ENCODE results near the gene LGR4.
A peak's percentile ranks its signal among the peaks of the same experiment; 100 is the strongest.

The LGR4 gene

GRCh38 chr11:27477243-27477642 lies 4.7 kb upstream of the LGR4 start:
- Histone ChIP-seq H2BK120ac (ENCODE audit: low read depth, low read length) (no peak overlapping the region), H3K9me3 (ENCODE audit: control insufficient read depth, low read length) (no peaks in the 10 kb centered on the region), H3K4me3 (ENCODE audit: insufficient read depth in 1 of 2, low read depth in 1 of 2, low read length in 2 of 2) (no peak overlapping the region), H3K27me3 (ENCODE audit: control insufficient read depth in 1 of 2, insufficient read depth in 1 of 2, low read length in 2 of 2) (no peaks in the 10 kb centered on the region), H4K8ac (ENCODE audit: low read length) (no peak overlapping the region), H2BK15ac (ENCODE audit: low read depth, poor library complexity, severe bottlenecking) (no peak overlapping the region), H2BK12ac (ENCODE audit: low read length in 2 of 2) (no peak overlapping the region), H2BK5ac (ENCODE audit: low read depth, low read length, poor library complexity, severe bottlenecking) (no peak overlapping the region), H3K4me1 (ENCODE audit: control insufficient read depth, insufficient read depth, low read depth, low read length) (no peaks in the 10 kb centered on the region), H3K23ac (ENCODE audit: low read length in 2 of 2) (no peak overlapping the region), H3K79me1 (replicated peaks; ENCODE audit: low read length, poor library complexity, severe bottlenecking) (peaks cover 1% of the 10 kb centered on the region), H3K14ac (ENCODE audit: low read length in 2 of 2) (no peak overlapping the region), H3K36me3 (ENCODE audit: control insufficient read depth in 1 of 2, insufficient read depth in 2 of 2, low read depth in 1 of 2, low read length in 2 of 2) (no peaks in the 10 kb centered on the region), H2AFZ (ENCODE audit: low read depth, low read length) (no peak overlapping the region), H3K18ac (ENCODE audit: low read depth in 1 of 2, low read length in 2 of 2) (no peak overlapping the region), H3K4ac (ENCODE audit: low read depth in 1 of 2, low read length in 2 of 2) (no peak overlapping the region), H3K27ac (ENCODE audit: low read length, poor library complexity, severe bottlenecking) (no peak overlapping the region), H3K9ac (ENCODE audit: low read length) (no peak overlapping the region), H3K4me2 (ENCODE audit: low read length, poor library complexity, severe bottlenecking) (no peak overlapping the region), H2AK5ac (ENCODE audit: low read length, severe bottlenecking) (no peak overlapping the region), H4K91ac (ENCODE audit: low read length) (no peak overlapping the region)
- no peak for DNase-seq

DNA sequence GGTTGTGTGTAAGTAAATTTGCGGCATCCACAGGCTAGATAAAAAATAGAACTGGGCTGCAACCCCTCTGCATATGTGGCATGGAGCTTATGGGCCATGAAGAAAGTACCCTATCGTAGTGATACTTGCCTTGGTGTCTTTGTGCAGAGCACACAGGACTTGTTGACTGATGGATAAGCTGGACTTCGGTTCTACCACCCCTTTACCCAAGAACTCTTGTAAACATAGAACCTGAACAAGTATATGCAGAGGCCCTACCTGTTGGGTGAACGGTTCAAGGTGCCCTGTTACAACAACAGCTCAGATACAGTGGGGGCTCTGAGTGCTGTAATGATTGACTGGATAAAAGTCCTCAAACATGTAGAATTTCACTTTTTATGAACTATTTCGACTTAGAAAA lies 3.0 kb upstream of the LGR4 start:
- Histone ChIP-seq H3K18ac (ENCODE audit: low read depth in 1 of 2, low read length in 2 of 2) (no peak overlapping the region), H2AFZ (ENCODE audit: low read depth, low read length) (no peak overlapping the region), H3K36me3 (ENCODE audit: control insufficient read depth in 1 of 2, insufficient read depth in 2 of 2, low read depth in 1 of 2, low read length in 2 of 2) (no peaks in the 10 kb centered on the region), H2BK5ac (ENCODE audit: low read depth, low read length, poor library complexity, severe bottlenecking) (no peak overlapping the region), H2BK120ac (ENCODE audit: low read depth, low read length) (no peak overlapping the region), H3K9me3 (ENCODE audit: control insufficient read depth, low read length) (no peaks in the 10 kb centered on the region), H3K4me3 (ENCODE audit: insufficient read depth in 1 of 2, low read depth in 1 of 2, low read length in 2 of 2) (no peak overlapping the region), H3K4ac (ENCODE audit: low read depth in 1 of 2, low read length in 2 of 2) (no peak overlapping the region), H3K14ac (ENCODE audit: low read length in 2 of 2) (no peak overlapping the region), H4K91ac (ENCODE audit: low read length) (no peak overlapping the region), H3K27ac (ENCODE audit: low read length, poor library complexity, severe bottlenecking) (no peak overlapping the region), H3K4me1 (ENCODE audit: control insufficient read depth, insufficient read depth, low read depth, low read length) (no peaks in the 10 kb centered on the region), H3K23ac (ENCODE audit: low read length in 2 of 2) (no peak overlapping the region), H4K8ac (ENCODE audit: low read length) (no peak overlapping the region), H3K79me1 (replicated peaks; ENCODE audit: low read length, poor library complexity, severe bottlenecking) (peaks cover 1% of the 10 kb centered on the region), H2BK15ac (ENCODE audit: low read depth, poor library complexity, severe bottlenecking) (no peak overlapping the region), H2BK12ac (ENCODE audit: low read length in 2 of 2) (no peak overlapping the region), H3K9ac (ENCODE audit: low read length) (no peak overlapping the region), H2AK5ac (ENCODE audit: low read length, severe bottlenecking) (no peak overlapping the region), H3K27me3 (ENCODE audit: control insufficient read depth in 1 of 2, insufficient read depth in 1 of 2, low read length in 2 of 2) (no peaks in the 10 kb centered on the region), H3K4me2 (ENCODE audit: low read length, poor library complexity, severe bottlenecking) (no peak overlapping the region)
- WGBS: 98% methylated on average over 5 of the region's 5 CpGs
- no peak for DNase-seq

GRCh38 chr11:27473017-27473406 lies 422 bp upstream of the LGR4 start:
- peak overlapping the region; percentile 86 to 95 for H3K4me3 ChIP-seq (ENCODE audit: insufficient read depth in 1 of 2, low read depth in 1 of 2, low read length in 2 of 2)
- H3K18ac ChIP-seq (ENCODE audit: low read depth in 1 of 2, low read length in 2 of 2): no peak overlapping the region
- H3K79me1 ChIP-seq (replicated peaks; ENCODE audit: low read length, poor library complexity, severe bottlenecking): peaks cover 1% of the 10 kb centered on the region
- no peak overlapping the region for H4K91ac ChIP-seq (ENCODE audit: low read length)
- no peak overlapping the region for H3K23ac ChIP-seq (ENCODE audit: low read length in 2 of 2)
- no peak overlapping the region for H2BK15ac ChIP-seq (ENCODE audit: low read depth, poor library complexity, severe bottlenecking)
- 23% methylated on average over 6 of the region's 9 CpGs for WGBS
- H2BK5ac ChIP-seq (ENCODE audit: low read depth, low read length, poor library complexity, severe bottlenecking): no peak overlapping the region
- H3K27ac ChIP-seq (ENCODE audit: low read length, poor library complexity, severe bottlenecking): peak overlapping the region; percentile 35
- H2BK120ac ChIP-seq (ENCODE audit: low read depth, low read length): no peak overlapping the region
- H2AFZ ChIP-seq (ENCODE audit: low read depth, low read length): no peak overlapping the region
- no peak overlapping the region for H3K14ac ChIP-seq (ENCODE audit: low read length in 2 of 2)
- no peak overlapping the region for H4K8ac ChIP-seq (ENCODE audit: low read length)
- H3K4me2 ChIP-seq (ENCODE audit: low read length, poor library complexity, severe bottlenecking): peak overlapping the region; percentile 62
- no peaks in the 10 kb centered on the region for H3K36me3 ChIP-seq (ENCODE audit: control insufficient read depth in 1 of 2, insufficient read depth in 2 of 2, low read depth in 1 of 2, low read length in 2 of 2)
- H3K4me1 ChIP-seq (ENCODE audit: control insufficient read depth, insufficient read depth, low read depth, low read length): no peaks in the 10 kb centered on the region
- no peak overlapping the region for H3K4ac ChIP-seq (ENCODE audit: low read depth in 1 of 2, low read length in 2 of 2)
- H3K9ac ChIP-seq (ENCODE audit: low read length): peak overlapping the region; percentile 66
- H2BK12ac ChIP-seq (ENCODE audit: low read length in 2 of 2): no peak overlapping the region
- H2AK5ac ChIP-seq (ENCODE audit: low read length, severe bottlenecking): no peak overlapping the region
- no peaks in the 10 kb centered on the region for H3K27me3 ChIP-seq (ENCODE audit: control insufficient read depth in 1 of 2, insufficient read depth in 1 of 2, low read length in 2 of 2)
- H3K9me3 ChIP-seq (ENCODE audit: control insufficient read depth, low read length): no peaks in the 10 kb centered on the region
- no peak for DNase-seq

DNA sequence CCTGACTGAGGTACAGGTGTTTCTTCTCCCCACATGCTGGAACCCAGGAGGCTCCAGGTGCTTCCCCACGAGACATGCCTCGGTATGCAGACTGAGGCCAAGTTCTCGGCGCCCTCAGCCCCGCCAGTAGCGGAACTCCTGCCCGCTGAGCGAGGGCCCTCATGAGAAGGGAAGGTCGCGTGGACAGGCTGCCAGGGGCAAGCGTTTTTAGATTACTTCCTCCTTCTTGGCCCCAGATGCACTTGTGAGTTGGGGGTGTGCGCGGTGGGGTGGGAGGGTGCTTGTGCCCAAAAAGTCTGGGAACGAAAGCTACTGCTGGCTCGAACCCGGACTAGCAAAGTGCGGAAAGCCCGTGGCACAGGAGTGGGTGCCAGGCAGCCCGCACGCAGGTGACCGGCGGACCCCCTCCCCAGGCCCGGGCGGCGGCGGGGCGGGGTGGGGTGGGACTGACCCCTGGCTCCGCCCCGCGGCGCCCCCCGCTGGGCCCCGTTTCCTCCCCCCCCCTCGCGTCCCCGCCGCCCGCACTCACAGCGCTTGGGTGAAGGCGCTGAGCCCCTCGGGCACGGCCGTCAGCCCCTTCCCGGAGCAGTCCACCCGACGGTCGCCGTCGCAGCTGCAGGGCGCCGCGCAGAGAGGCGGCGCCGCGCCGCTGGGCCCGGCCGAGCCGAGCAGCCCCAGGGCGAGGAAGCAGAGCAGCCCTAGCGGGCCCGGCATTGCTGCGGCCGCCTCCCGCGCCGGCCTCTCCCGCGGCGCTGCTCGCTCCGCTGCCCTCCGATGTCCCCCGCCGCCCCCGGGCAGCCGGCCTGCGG lies 797 bp downstream of the LGR4 start:
- no peak overlapping the region for H4K91ac ChIP-seq (ENCODE audit: low read length)
- H3K9ac ChIP-seq (ENCODE audit: low read length): peak overlapping the region; percentile 86
- peak overlapping the region in 1 of 2 experiments; percentile 87 for H3K14ac ChIP-seq (ENCODE audit: low read length in 2 of 2)

More for the DNA sequence above, 797 bp downstream of the LGR4 start:
- Histone ChIP-seq H3K4me3 (ENCODE audit: insufficient read depth in 1 of 2, low read depth in 1 of 2, low read length in 2 of 2) (peak overlapping the region; percentile 90 to 95), H2AK5ac (ENCODE audit: low read length, severe bottlenecking) (no peak overlapping the region), H3K27ac (ENCODE audit: low read length, poor library complexity, severe bottlenecking) (peak overlapping the region; percentile 63), H2AFZ (ENCODE audit: low read depth, low read length) (peak overlapping the region; percentile 88), H4K8ac (ENCODE audit: low read length) (peak overlapping the region; percentile 86), H3K4ac (ENCODE audit: low read depth in 1 of 2, low read length in 2 of 2) (peak overlapping the region; percentile 77 to 79), H3K79me1 (replicated peaks; ENCODE audit: low read length, poor library complexity, severe bottlenecking) (peaks cover 1% of the 10 kb centered on the region), H2BK15ac (ENCODE audit: low read depth, poor library complexity, severe bottlenecking) (peak overlapping the region; percentile 93), H3K27me3 (ENCODE audit: control insufficient read depth in 1 of 2, insufficient read depth in 1 of 2, low read length in 2 of 2) (no peaks in the 10 kb centered on the region), H3K23ac (ENCODE audit: low read length in 2 of 2) (peak overlapping the region in 1 of 2 experiments; percentile 95), H3K18ac (ENCODE audit: low read depth in 1 of 2, low read length in 2 of 2) (peak overlapping the region; percentile 79 to 96), H3K9me3 (ENCODE audit: control insufficient read depth, low read length) (no peaks in the 10 kb centered on the region), H2BK12ac (ENCODE audit: low read length in 2 of 2) (peak overlapping the region in 1 of 2 experiments; percentile 76), H3K36me3 (ENCODE audit: control insufficient read depth in 1 of 2, insufficient read depth in 2 of 2, low read depth in 1 of 2, low read length in 2 of 2) (no peaks in the 10 kb centered on the region), H2BK120ac (ENCODE audit: low read depth, low read length) (peak overlapping the region; percentile 66), H3K4me1 (ENCODE audit: control insufficient read depth, insufficient read depth, low read depth, low read length) (no peaks in the 10 kb centered on the region), H2BK5ac (ENCODE audit: low read depth, low read length, poor library complexity, severe bottlenecking) (peak overlapping the region; percentile 96), H3K4me2 (ENCODE audit: low read length, poor library complexity, severe bottlenecking) (peak overlapping the region; percentile 46)
- under 1% methylated on average over 61 of the region's 79 CpGs for WGBS
- peak; percentile 28 for DNase-seq
